Activated CD4-positive, alpha-beta T cell treated with anti-CD3 and anti-CD28 coated beads for 24 hours (primary cell): ENCODE data around the gene SLC22A12.

ENCODE experiments used
- DNase-seq, 2 donors: peaks; one replicate each; pipeline ENCODE4 v3.0.0-alpha.2; 2020; ENCODE audit warnings: low read depth in 2 of 2

The SLC22A12 gene

GRCh38 chr11:64562723-64563351, 28.2 kb upstream of the SLC22A12 start:
- DNase-seq, result no peak

GRCh38 chr11:64563966-64564365, 27.1 kb upstream of the SLC22A12 start:
- no peak for DNase-seq

GRCh38 chr11:64564419-64564818, 26.6 kb upstream of the SLC22A12 start:
- no peak for DNase-seq

GRCh38 chr11:64564947-64565889, 25.8 kb upstream of the SLC22A12 start:
- no peak for DNase-seq

GRCh38 chr11:64566042-64566914, 24.7 kb upstream of the SLC22A12 start:
- DNase-seq, result no peak

GRCh38 chr11:64566915-64567891, 23.8 kb upstream of the SLC22A12 start:
- no peak for DNase-seq

- DNase-seq, result no peak
Measured at GRCh38 chr11:64568041-64568571, 22.9 kb upstream of the SLC22A12 start.

- no peak for DNase-seq
Measured at GRCh38 chr11:64568584-64569140, 22.4 kb upstream of the SLC22A12 start.

GRCh38 chr11:64569300-64569970, 21.6 kb upstream of the SLC22A12 start:
- DNase-seq, result no peak

- DNase-seq, result no peak
Measured at GRCh38 chr11:64570341-64570740, 20.7 kb upstream of the SLC22A12 start.

GRCh38 chr11:64571050-64571409, 20.0 kb upstream of the SLC22A12 start:
- DNase-seq, result no peak

GRCh38 chr11:64571410-64572091, 19.5 kb upstream of the SLC22A12 start:
- DNase-seq, result no peak

GRCh38 chr11:64572143-64572542, 18.9 kb upstream of the SLC22A12 start:
- no peak for DNase-seq

GRCh38 chr11:64577202-64577601, 13.8 kb upstream of the SLC22A12 start:
- no peak for DNase-seq

- no peak for DNase-seq
Measured at GRCh38 chr11:64580412-64580811, 10.6 kb upstream of the SLC22A12 start.

- DNase-seq, result no peak
Measured at GRCh38 chr11:64581057-64581523, 9.9 kb upstream of the SLC22A12 start.

GRCh38 chr11:64582885-64583284, 8.1 kb upstream of the SLC22A12 start:
- DNase-seq, result no peak

- DNase-seq, result no peak
Measured at GRCh38 chr11:64583296-64584262, 7.4 kb upstream of the SLC22A12 start.
